Measurements from ENCODE around the gene HECTD2. TPM values are rescaled to one million over a fixed set of nuclear protein-coding genes. Genes with fewer than 3 reads are reported as not detected.

Gene HECTD2
- total RNA-seq, 1 experiment from 2014 or later = 2.0 TPM

- CTCF ChIA-PET = no interaction called here
- no peaks in the 10 kb centered on the region for H3K27me3 ChIP-seq (replicated peaks; ENCODE audit: control insufficient read depth, insufficient read depth, low read length)
- Mint-ChIP-seq H3K27me3 (ENCODE audit: insufficient read depth, unreplicated experiment) (no peaks in the 10 kb centered on the region), H3K27ac (ENCODE audit: unreplicated experiment) (no peak overlapping the region), H3K4me1 (ENCODE audit: low read depth, unreplicated experiment) (no peaks in the 10 kb centered on the region), H3K9me3 (ENCODE audit: unreplicated experiment) (peaks cover 10% of the 10 kb centered on the region), H3K4me3 (ENCODE audit: unreplicated experiment) (no peak overlapping the region), H3K36me3 (ENCODE audit: insufficient read depth, unreplicated experiment) (no peaks in the 10 kb centered on the region)
- H3K36me3 ChIP-seq (ENCODE audit: control insufficient read depth, insufficient read depth, low read length) = no peaks in the 10 kb centered on the region
- H3K4me1 ChIP-seq = no peaks in the 10 kb centered on the region
- H3K4me3 ChIP-seq (ENCODE audit: low read depth, low read length) = no peak overlapping the region
- DNase-seq = no peak
- POLR2A ChIA-PET = no interaction called here
- peaks cover 7% of the 10 kb centered on the region; the same call in 1 of the 2 replicates for H3K9me3 ChIP-seq
- no TSS peak for BruUV-seq (replicated peaks)
- no peak for TF ChIP-seq CTCF (IDR thresholded peaks at IDR 0.05; ENCODE audit: insufficient read depth in 1 of 2, low read depth in 1 of 2, low read length in 1 of 2, severe bottlenecking in 1 of 2, unreplicated experiment in 1 of 2)
- intact Hi-C loops (cut with micrococcal nuclease; ENCODE audit: unreplicated experiment) = no loop called here
Measured at GRCh38 chr10:91562839-91563581, 152.9 kb downstream of the HECTD2 start.

- no peak overlapping the region for H3K27ac Mint-ChIP-seq (ENCODE audit: unreplicated experiment)
- CTCF ChIA-PET = interaction anchor here (1.2 kb wide), 1 partner anchor 11 kb away, joined by 3 read pairs; no protein-coding TSS in a partner anchor
- TF ChIP-seq CTCF (IDR thresholded peaks at IDR 0.05; ENCODE audit: insufficient read depth in 1 of 2, low read depth in 1 of 2, low read length in 1 of 2, severe bottlenecking in 1 of 2, unreplicated experiment in 1 of 2) = no peak
Measured at GRCh38 chr10:91564026-91564425, 153.9 kb downstream of the HECTD2 start.

More at GRCh38 chr10:91564026-91564425, 153.9 kb downstream of the HECTD2 start:
- H3K27me3 Mint-ChIP-seq (ENCODE audit: insufficient read depth, unreplicated experiment) = no peaks in the 10 kb centered on the region
- no TSS peak for BruUV-seq (replicated peaks)
- no peak overlapping the region for H3K4me3 Mint-ChIP-seq (ENCODE audit: unreplicated experiment)
- no peaks in the 10 kb centered on the region for H3K4me1 Mint-ChIP-seq (ENCODE audit: low read depth, unreplicated experiment)
- no peaks in the 10 kb centered on the region for H3K36me3 Mint-ChIP-seq (ENCODE audit: insufficient read depth, unreplicated experiment)
- peaks cover 10% of the 10 kb centered on the region for H3K9me3 Mint-ChIP-seq (ENCODE audit: unreplicated experiment)
- Histone ChIP-seq H3K36me3 (ENCODE audit: control insufficient read depth, insufficient read depth, low read length) (no peaks in the 10 kb centered on the region), H3K4me3 (ENCODE audit: low read depth, low read length) (no peak overlapping the region), H3K4me1 (no peaks in the 10 kb centered on the region), H3K9me3 (peaks cover 7% of the 10 kb centered on the region; the same call in 1 of the 2 replicates), H3K27me3 (replicated peaks; ENCODE audit: control insufficient read depth, insufficient read depth, low read length) (no peaks in the 10 kb centered on the region)
- intact Hi-C loops (cut with micrococcal nuclease; ENCODE audit: unreplicated experiment) = no loop called here
- POLR2A ChIA-PET = no interaction called here
- DNase-seq = no peak

Other genes starting within 250 kb of the HECTD2 start
- gene PCGF5, start 189.7 kb upstream of the HECTD2 start, total RNA-seq (2022) = 9.6 and 12.0 TPM in 2 replicates
- not detected in 2 replicates for gene PPP1R3C, start 222.7 kb downstream of the HECTD2 start, total RNA-seq (2022)

All from Caco-2 (cell line).